HCT116 (cell line): ENCODE measurements around the gene PAFAH1B1. TPM values are rescaled to one million over a fixed set of nuclear protein-coding genes. Genes with fewer than 3 reads are reported as not detected.

ENCODE experiments used
- ATAC-seq: fragments of 200-7000 bp; cut with Tn5 transposase; 2 replicates; pipeline ENCODE4 v1.9.1; 2020; ENCODE audit warnings: mild to moderate bottlenecking, moderate library complexity
- BruUV-seq: library from RNA; stranded (reverse); fragments of 400-500 nt; replicated peaks from 2 replicates; lab custom pipeline; 2021; lab: Mats Ljungman, UMichigan
- CTCF ChIA-PET: fragments of 300-600 bp; sonication (Branson Sonifier 250); formaldehyde crosslinking; loops from one replicate; lab custom pipeline; 2021; ENCODE audit warnings: antibody characterized with exemption; lab: Charles Lee
- POLR2A ChIA-PET: fragments of 300-600, 350-600 bp; sonication (Branson Sonifier 250); formaldehyde crosslinking; loops from one replicate; lab custom pipeline; 2021; ENCODE audit warnings: antibody characterized with exemption; lab: Charles Lee
- RAD21 ChIA-PET, 2 experiments: fragments of 300-600 bp; sonication (Branson Sonifier 250); formaldehyde crosslinking; loops; one replicate each; lab custom pipeline; 2023; ENCODE audit warnings: low total read pairs in 2 of 2; ENCODE audit not compliant: uncharacterized antibody in 2 of 2, unreplicated experiment in 2 of 2, low non-redundant PET in 1 of 2; lab: Charles Lee
- DNase-seq: peaks from one replicate; pipeline ENCODE4 v3.0.0-alpha.2; 2010; ENCODE audit warnings: low read depth, low spot score
- H2AFZ ChIP-seq: fragments of 200-600 bp; shearing (Covaris generic), sonication (generic); 2 replicates; pipeline ENCODE4 v1.6.1; 2017; ENCODE audit warnings: low read depth, mixed run types, mixed read lengths, antibody characterized with exemption, low read length; ENCODE audit not compliant: poor library complexity, severe bottlenecking
- H3K27ac ChIP-seq: 2 replicates; pipeline ENCODE4 v1.5.1; 2012; ENCODE audit warnings: low read depth, low read length
- H3K27me3 ChIP-seq: fragments of 200-600 bp; sonication (generic); 2 replicates; pipeline ENCODE4 v1.6.1; 2016; ENCODE audit warnings: mixed run types, low read length, mixed read lengths; ENCODE audit not compliant: insufficient read depth
- H3K36me3 ChIP-seq, 2 experiments: fragments of 200-500 bp in 1 of 2; fragments of 200-600 bp in 1 of 2; sonication (Bioruptor generic) in 1 of 2; sonication (generic) in 1 of 2; 2 replicates each; pipeline versions ENCODE4 v1.5.1 to v1.6.1; 2014 to 2016; ENCODE audit warnings: low read length in 2 of 2, inconsistent platforms in 1 of 2, mixed read lengths in 1 of 2, mixed run types in 1 of 2; ENCODE audit not compliant: insufficient read depth in 2 of 2, control insufficient read depth in 1 of 2
- H3K4me1 ChIP-seq, 2 experiments: fragments of 200-600 bp in 1 of 2; sonication (generic) in 1 of 2; 2 replicates each; pipeline versions ENCODE4 v1.5.1 to v1.6.1; 2012 to 2017; ENCODE audit warnings: low read length in 2 of 2, inconsistent platforms in 1 of 2, mild to moderate bottlenecking in 1 of 2, mixed read lengths in 1 of 2, mixed run types in 1 of 2, moderate library complexity in 1 of 2; ENCODE audit not compliant: insufficient read depth in 2 of 2, control insufficient read depth in 1 of 2
- H3K4me2 ChIP-seq: fragments of 200-600 bp; sonication (generic); 2 replicates; pipeline ENCODE4 v1.6.1; 2017; ENCODE audit warnings: mixed run types, low read length, mixed read lengths
- H3K4me3 ChIP-seq, 2 experiments: fragments of 200-600 bp in 1 of 2; sonication (generic) in 1 of 2; replicated peaks in 1 of 2; 2 replicates each; pipeline ENCODE4 v1.5.1; 2011 to 2016; ENCODE audit warnings: low read length in 2 of 2, control low read depth in 1 of 2, low read depth in 1 of 2, mild to moderate bottlenecking in 1 of 2, mixed read lengths in 1 of 2, mixed run types in 1 of 2
- H3K79me2 ChIP-seq: fragments of 200-600 bp; sonication (generic); 2 replicates; pipeline ENCODE4 v1.6.1; 2017; ENCODE audit warnings: mild to moderate bottlenecking, mixed run types, low read length, moderate library complexity, mixed read lengths; ENCODE audit not compliant: insufficient read depth
- H3K9ac ChIP-seq: fragments of 200-600 bp; sonication (generic); 2 replicates; pipeline ENCODE4 v1.6.1; 2016; ENCODE audit warnings: low read length, mixed read lengths
- H3K9me2 ChIP-seq: fragments of 200-600 bp; sonication (generic), shearing (Covaris generic); 2 replicates; pipeline ENCODE4 v1.6.1; 2017; ENCODE audit warnings: mixed run types, mild to moderate bottlenecking, moderate library complexity; ENCODE audit not compliant: insufficient read depth
- H3K9me3 ChIP-seq, 2 experiments: fragments of 200-500 bp in 1 of 2; fragments of 200-600 bp in 1 of 2; sonication (Bioruptor generic) in 1 of 2; sonication (generic) in 1 of 2; 2 replicates each; pipeline ENCODE4 v1.6.1; 2014 to 2017; ENCODE audit warnings: low read length in 2 of 2, mixed read lengths in 2 of 2, inconsistent platforms in 1 of 2, low read depth in 1 of 2, mild to moderate bottlenecking in 1 of 2, mixed run types in 1 of 2, moderate library complexity in 1 of 2; ENCODE audit not compliant: control insufficient read depth in 1 of 2, insufficient read depth in 1 of 2
- H4K20me1 ChIP-seq: fragments of 200-600 bp; sonication (generic), shearing (Covaris generic); 2 replicates; pipeline ENCODE4 v1.6.1; 2017; ENCODE audit warnings: mixed run types, mild to moderate bottlenecking, moderate library complexity; ENCODE audit not compliant: insufficient read depth
- EZH2 ChIP-seq: fragments of 200-600 bp; sonication (generic); IDR thresholded peaks from 2 replicates; pipeline ENCODE4 v1.6.1; 2017; ENCODE audit warnings: antibody characterized with exemption, mixed run types
- POLR2A ChIP-seq: IDR thresholded peaks from 2 replicates; pipeline ENCODE4 v1.7.0; 2011; ENCODE audit warnings: borderline replicate concordance; ENCODE audit not compliant: insufficient read depth, insufficient read length; ENCODE audit errors: extremely low read depth
- RAD21 ChIP-seq: IDR thresholded peaks from 2 replicates; pipeline ENCODE4 v1.6.1; 2012; ENCODE audit warnings: low read depth, mild to moderate bottlenecking
- SIN3A ChIP-seq: IDR thresholded peaks from 2 replicates; pipeline ENCODE4 v1.6.1; 2012; ENCODE audit warnings: low read depth
- SP1 ChIP-seq: IDR thresholded peaks from 2 replicates; pipeline ENCODE4 v1.6.1; 2012; ENCODE audit warnings: low read depth
- ZNF274 ChIP-seq: fragments of 200-500 bp; sonication (Bioruptor generic); IDR thresholded peaks from 2 replicates; pipeline ENCODE4 v1.6.1; 2014; ENCODE audit warnings: mild to moderate bottlenecking, low read depth, low read length, inconsistent platforms
- intact Hi-C: fragments of 100-400 bp; cut with micrococcal nuclease; formaldehyde crosslinking; loops from 2 replicates; pipeline ENCODE4 v1.10.0; 2022
- total RNA-seq: library from RNA; stranded (reverse); gene quantifications from one replicate; pipeline ENCODE4 v1.2.1, GENCODE V29; 2021; ENCODE audit not compliant: unreplicated experiment

The PAFAH1B1 gene
- total RNA-seq, 1 experiment from 2014 or later, result 113 TPM

DNA sequence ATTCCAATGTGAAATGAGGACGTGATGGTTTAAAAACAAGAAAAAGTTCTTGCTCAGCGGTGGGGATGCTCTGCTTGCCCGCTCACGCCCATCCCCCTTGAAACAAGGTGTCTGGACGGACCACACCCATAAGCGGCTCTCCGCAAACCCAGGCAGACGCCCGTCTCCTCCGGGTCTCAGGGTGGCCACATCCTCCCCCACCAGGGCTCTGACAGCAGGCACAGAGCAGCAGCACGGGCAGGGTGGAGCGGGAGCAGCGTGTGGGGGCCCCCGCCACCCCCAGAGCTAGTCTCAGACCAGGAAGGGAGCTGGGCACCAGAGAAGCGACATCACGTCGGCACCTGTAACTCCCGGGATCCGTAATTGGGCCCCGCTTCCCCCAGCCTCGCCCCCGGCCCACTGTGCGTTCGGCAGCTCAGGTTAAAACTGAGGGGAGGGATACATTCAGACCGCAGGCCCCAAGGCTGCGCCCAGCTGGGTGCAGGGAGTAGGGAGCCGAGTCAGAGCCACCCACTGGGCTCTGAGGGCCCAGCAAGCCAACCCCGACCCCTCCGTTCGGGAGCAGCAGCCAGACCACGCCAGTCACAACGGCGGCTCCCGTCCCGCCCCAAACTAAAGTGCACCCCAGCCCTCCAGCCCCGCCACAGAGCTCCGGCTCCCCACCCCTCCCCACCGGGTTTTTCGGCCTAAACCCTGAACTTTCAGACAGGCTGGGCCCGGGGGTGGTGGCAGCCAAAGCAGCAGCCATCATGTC is 96.1 kb downstream of the PAFAH1B1 start:
- no peak for DNase-seq
- H3K4me3 ChIP-seq, result no peak overlapping the region
- no peaks in the 10 kb centered on the region for H3K79me2 ChIP-seq
- intact Hi-C loops, result no loop called here
- no peaks in the 10 kb centered on the region for H3K9me3 ChIP-seq
- no peaks in the 10 kb centered on the region for H3K4me1 ChIP-seq
- no peaks in the 10 kb centered on the region for H4K20me1 ChIP-seq
- TF ChIP-seq EZH2 (no peak), SP1 (no peak), RAD21 (no peak), SIN3A (no peak), POLR2A (no peak), ZNF274 (no peak)
- TF ChIP-seq, all 23 proteins: peak for 0
- H3K9ac ChIP-seq, result no peak overlapping the region
- H3K27me3 ChIP-seq, result no peaks in the 10 kb centered on the region
- H3K27ac ChIP-seq, result no peak overlapping the region
- H3K9me2 ChIP-seq, result no peaks in the 10 kb centered on the region
- ChIA-PET POLR2A (no interaction called here), RAD21 (no interaction called here), CTCF (no interaction called here)
- H2AFZ ChIP-seq, result no peak overlapping the region
- ATAC-seq, result peak; percentile 4; the same call in 1 of the 2 replicates
- peaks cover 4 to 27% of the 10 kb centered on the region in 2 experiments; a peak in 3 of 4 replicates for H3K36me3 ChIP-seq
- H3K4me2 ChIP-seq, result no peak overlapping the region
- TSS peak; percentile 22 for BruUV-seq

DNA sequence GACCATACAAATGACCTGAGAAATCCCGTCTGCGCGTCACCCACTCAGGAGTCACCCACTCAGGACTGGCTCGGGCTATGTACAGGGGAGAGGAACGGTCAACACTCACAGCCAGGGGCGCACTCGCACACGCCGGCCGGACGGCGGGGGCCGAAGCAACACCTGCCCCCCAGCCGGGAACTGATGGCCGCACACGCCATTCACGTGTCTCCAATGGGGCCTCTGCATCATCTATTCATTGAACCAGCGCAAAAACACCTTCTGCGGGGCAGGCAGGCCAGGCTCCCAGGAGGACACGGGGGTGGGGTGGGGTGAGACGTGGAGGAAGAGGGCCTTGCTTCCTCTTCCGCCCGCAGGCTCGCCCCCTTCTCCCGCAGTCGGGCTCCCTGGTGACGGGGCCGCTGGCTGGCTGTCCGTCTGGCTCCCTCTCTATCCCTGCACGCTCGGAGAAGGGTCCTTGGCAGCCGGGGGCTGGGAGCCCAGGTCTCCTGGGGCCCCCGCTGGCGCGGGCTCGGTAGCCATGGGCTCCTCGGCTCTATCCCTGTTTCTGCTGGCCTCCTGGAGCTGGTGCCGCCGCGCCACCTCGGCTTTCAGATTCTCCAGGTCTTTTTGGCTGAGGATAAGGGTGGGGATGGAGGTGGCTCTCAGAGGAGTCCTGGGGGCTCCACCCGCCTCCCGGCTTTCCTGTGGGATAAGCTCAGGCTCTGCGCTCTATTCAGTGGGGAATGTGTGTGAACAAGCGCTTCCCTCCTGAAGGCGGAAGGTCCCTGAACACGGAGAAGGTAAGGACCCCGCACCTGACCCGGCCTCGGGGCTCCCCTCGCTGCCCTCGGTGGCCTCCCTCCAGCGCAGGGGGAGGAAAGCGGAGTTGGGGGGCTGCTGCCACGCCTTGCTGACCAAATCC is 97.0 kb downstream of the PAFAH1B1 start:
- no TSS peak for BruUV-seq
- Histone ChIP-seq H3K27me3 (no peaks in the 10 kb centered on the region), H3K9me3 (no peaks in the 10 kb centered on the region), H3K27ac (no peak overlapping the region), H3K4me1 (no peaks in the 10 kb centered on the region), H3K9me2 (no peaks in the 10 kb centered on the region), H2AFZ (no peak overlapping the region), H3K9ac (no peak overlapping the region), H3K4me2 (no peak overlapping the region), H3K79me2 (no peaks in the 10 kb centered on the region), H3K4me3 (no peak overlapping the region), H3K36me3 (peaks cover 4 to 27% of the 10 kb centered on the region in 2 experiments; a peak in 3 of 4 replicates), H4K20me1 (no peaks in the 10 kb centered on the region)
- TF ChIP-seq SIN3A, result no peak
- TF ChIP-seq RAD21, result no peak
- POLR2A ChIA-PET, result no interaction called here
- ATAC-seq (no peak), DNase-seq (no peak)
- RAD21 ChIA-PET, result no interaction called here
- intact Hi-C loops, result no loop called here
- CTCF ChIA-PET, result no interaction called here
